Hepatocyte (in vitro differentiated cells): ENCODE measurements around the gene MSH3. TPM values are rescaled to one million over a fixed set of nuclear protein-coding genes. Genes with fewer than 3 reads are reported as not detected.
"Not testable (repeated sequence)": the region's sequence is repeated elsewhere in the genome, so short reads cannot be mapped to it uniquely, and the experiment has no call there.

ENCODE experiments used
- DNase-seq: peaks from one replicate; pipeline ENCODE4 v3.0.0-alpha.2; 2016; ENCODE audit warnings: low spot score
- H2AFZ ChIP-seq: fragments of 200-600 bp; sonication (generic); 2 replicates; pipeline ENCODE4 v1.6.0; 2016; ENCODE audit warnings: antibody characterized with exemption, mild to moderate bottlenecking
- H3K27ac ChIP-seq: fragments of 200-600 bp; sonication (generic); 2 replicates; pipeline ENCODE4 v1.5.1; 2016; ENCODE audit warnings: mild to moderate bottlenecking
- H3K27me3 ChIP-seq: fragments of 200-600 bp; sonication (generic); 2 replicates; pipeline ENCODE4 v1.6.1; 2016
- H3K36me3 ChIP-seq: fragments of 200-600 bp; sonication (generic); replicated peaks from 2 replicates; pipeline ENCODE4 v1.5.1; 2016; ENCODE audit warnings: low read depth; ENCODE audit not compliant: insufficient read depth
- H3K4me1 ChIP-seq: fragments of 200-600 bp; sonication (generic); 2 replicates; pipeline ENCODE4 v1.5.1; 2016; ENCODE audit warnings: mild to moderate bottlenecking, moderate library complexity; ENCODE audit not compliant: insufficient read depth
- H3K4me2 ChIP-seq: fragments of 200-600 bp; sonication (generic); 2 replicates; pipeline ENCODE4 v1.6.0; 2016
- H3K4me3 ChIP-seq: fragments of 200-600 bp; sonication (generic); 2 replicates; pipeline ENCODE4 v1.5.1; 2016; ENCODE audit warnings: mild to moderate bottlenecking
- H3K79me2 ChIP-seq: fragments of 200-600 bp; sonication (generic); 2 replicates; pipeline ENCODE4 v1.6.0; 2017; ENCODE audit warnings: mild to moderate bottlenecking
- H3K9me2 ChIP-seq: fragments of 200-600 bp; sonication (generic); replicated peaks from 2 replicates; pipeline ENCODE4 v1.6.0; 2017; ENCODE audit warnings: mild to moderate bottlenecking; ENCODE audit not compliant: insufficient read depth
- H3K9me3 ChIP-seq: fragments of 200-600 bp; sonication (generic); 2 replicates; pipeline ENCODE4 v1.5.1; 2016; ENCODE audit warnings: low read depth, mild to moderate bottlenecking
- H4K20me1 ChIP-seq: fragments of 200-600 bp; sonication (generic); 2 replicates; pipeline ENCODE4 v1.6.0; 2016; ENCODE audit warnings: mild to moderate bottlenecking; ENCODE audit not compliant: insufficient read depth, poor library complexity, severe bottlenecking
- EZH2 ChIP-seq: fragments of 200-600 bp; sonication (generic); IDR thresholded peaks from 2 replicates; pipeline ENCODE4 v1.6.1; 2016; ENCODE audit warnings: antibody characterized with exemption, mild to moderate bottlenecking, borderline replicate concordance
- EZH2phosphoT487 ChIP-seq: fragments of 200-600 bp; sonication (generic); IDR thresholded peaks from one replicate; pipeline ENCODE4 v1.6.1; 2018; ENCODE audit warnings: antibody characterized with exemption, mild to moderate bottlenecking, low read depth, moderate library complexity; ENCODE audit not compliant: unreplicated experiment, severe bottlenecking
- WGBS: methylation state at CpG from one replicate; pipeline ENCODE4 v1.1.6; 2016; ENCODE audit warnings: low lambda C conversion rate; ENCODE audit errors: missing lambda C conversion rate; 5-methylcytosine and 5-hydroxymethylcytosine counted together
- polyA plus RNA-seq: library from polyadenylated mRNA; unstranded; fragments of >200 nt; fragmentation: Nextera tagmentation; extraction: Ambion mirVana; gene quantifications from 2 replicates; pipeline ENCODE4 v1.2.1, GENCODE V29; 2016
- total RNA-seq: library from RNA; depleted of rRNA; stranded (reverse); fragments of >200 nt; gene quantifications from 2 replicates; pipeline ENCODE4 v1.2.3, GENCODE V29; 2014
- TF ChIP-seq, protein P1 (sequence below): fragments of 200-600 bp; sonication (generic); IDR thresholded peaks from 2 replicates; pipeline ENCODE4 v1.5.1; 2016; ENCODE audit warnings: antibody characterized with exemption, mild to moderate bottlenecking; ENCODE audit not compliant: poor library complexity

Gene MSH3
- total and polyA plus RNA-seq, 2 experiments from 2014 or later, result 8.1 to 13.2 TPM

DNA sequence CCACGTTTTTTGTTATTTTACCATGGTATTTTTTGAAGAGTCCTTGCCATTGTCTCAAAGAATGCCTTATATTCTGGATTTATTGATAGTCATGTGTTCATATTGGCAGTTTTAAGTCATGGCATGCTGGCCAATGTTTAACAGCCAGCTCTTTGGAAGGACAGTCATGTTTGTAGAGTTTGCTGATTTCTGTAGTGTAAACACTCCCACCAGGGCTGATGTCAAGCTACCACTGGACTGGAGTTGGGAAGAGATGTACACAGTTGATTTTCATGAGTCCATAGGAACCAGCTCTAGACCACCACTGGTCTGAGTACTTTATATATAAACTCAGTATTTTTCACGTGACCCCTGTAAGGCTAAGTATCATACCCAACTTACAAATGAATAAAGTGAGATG is 125.6 kb downstream of the MSH3 start:
- Histone ChIP-seq H3K36me3 (no peaks in the 10 kb centered on the region), H3K4me1 (no peaks in the 10 kb centered on the region), H3K4me2 (no peak overlapping the region), H3K79me2 (no peaks in the 10 kb centered on the region), H3K4me3 (no peak overlapping the region), H4K20me1 (no peaks in the 10 kb centered on the region), H3K9me3 (no peaks in the 10 kb centered on the region), H3K27ac (no peak overlapping the region), H3K27me3 (no peaks in the 10 kb centered on the region), H2AFZ (no peak overlapping the region), H3K9me2 (no peaks in the 10 kb centered on the region)
- no peak for DNase-seq
- TF ChIP-seq EZH2phosphoT487 (no peak), EZH2 (no peak)
- TF ChIP-seq, protein P1, sequence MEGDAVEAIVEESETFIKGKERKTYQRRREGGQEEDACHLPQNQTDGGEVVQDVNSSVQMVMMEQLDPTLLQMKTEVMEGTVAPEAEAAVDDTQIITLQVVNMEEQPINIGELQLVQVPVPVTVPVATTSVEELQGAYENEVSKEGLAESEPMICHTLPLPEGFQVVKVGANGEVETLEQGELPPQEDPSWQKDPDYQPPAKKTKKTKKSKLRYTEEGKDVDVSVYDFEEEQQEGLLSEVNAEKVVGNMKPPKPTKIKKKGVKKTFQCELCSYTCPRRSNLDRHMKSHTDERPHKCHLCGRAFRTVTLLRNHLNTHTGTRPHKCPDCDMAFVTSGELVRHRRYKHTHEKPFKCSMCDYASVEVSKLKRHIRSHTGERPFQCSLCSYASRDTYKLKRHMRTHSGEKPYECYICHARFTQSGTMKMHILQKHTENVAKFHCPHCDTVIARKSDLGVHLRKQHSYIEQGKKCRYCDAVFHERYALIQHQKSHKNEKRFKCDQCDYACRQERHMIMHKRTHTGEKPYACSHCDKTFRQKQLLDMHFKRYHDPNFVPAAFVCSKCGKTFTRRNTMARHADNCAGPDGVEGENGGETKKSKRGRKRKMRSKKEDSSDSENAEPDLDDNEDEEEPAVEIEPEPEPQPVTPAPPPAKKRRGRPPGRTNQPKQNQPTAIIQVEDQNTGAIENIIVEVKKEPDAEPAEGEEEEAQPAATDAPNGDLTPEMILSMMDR, result no peak
- WGBS, result 99% methylated on average over 2 of the region's 2 CpGs

DNA sequence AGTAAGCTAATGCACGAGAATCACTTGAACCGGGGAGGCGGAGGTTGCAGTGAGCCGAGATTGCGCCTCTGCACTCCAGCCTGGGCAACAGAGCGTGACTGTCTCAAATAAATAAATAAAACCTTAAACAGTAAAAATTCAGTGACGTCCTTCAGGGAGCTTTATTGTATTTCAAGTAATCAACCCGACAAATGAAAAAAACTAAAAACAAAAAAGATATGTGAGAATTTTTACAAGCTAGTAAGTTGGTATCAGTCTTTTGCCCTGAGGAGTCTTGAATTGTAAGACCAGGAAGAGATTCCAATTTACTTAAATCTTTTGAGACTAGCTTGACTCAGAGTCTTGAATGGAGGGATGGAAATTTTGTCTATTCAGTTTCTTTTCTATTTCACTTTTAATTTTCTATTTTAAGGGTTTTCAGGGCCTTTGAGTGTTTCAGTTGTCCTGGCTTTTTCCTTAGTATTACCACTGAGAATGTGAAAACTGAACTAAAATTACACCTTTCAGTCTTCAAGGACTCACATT is 126.4 kb downstream of the MSH3 start:
- WGBS, result 93% methylated on average over 8 of the region's 8 CpGs
- Histone ChIP-seq H3K4me2 (no peak overlapping the region), H3K27ac (no peak overlapping the region), H2AFZ (no peak overlapping the region), H3K4me1 (no peaks in the 10 kb centered on the region), H3K9me3 (no peaks in the 10 kb centered on the region), H3K27me3 (no peaks in the 10 kb centered on the region), H3K9me2 (no peaks in the 10 kb centered on the region), H3K4me3 (no peak overlapping the region), H3K36me3 (no peaks in the 10 kb centered on the region), H4K20me1 (no peaks in the 10 kb centered on the region), H3K79me2 (no peaks in the 10 kb centered on the region)
- TF ChIP-seq, protein P1, result no peak
- TF ChIP-seq EZH2phosphoT487 (no peak), EZH2 (no peak)
- DNase-seq, result no peak

DNA sequence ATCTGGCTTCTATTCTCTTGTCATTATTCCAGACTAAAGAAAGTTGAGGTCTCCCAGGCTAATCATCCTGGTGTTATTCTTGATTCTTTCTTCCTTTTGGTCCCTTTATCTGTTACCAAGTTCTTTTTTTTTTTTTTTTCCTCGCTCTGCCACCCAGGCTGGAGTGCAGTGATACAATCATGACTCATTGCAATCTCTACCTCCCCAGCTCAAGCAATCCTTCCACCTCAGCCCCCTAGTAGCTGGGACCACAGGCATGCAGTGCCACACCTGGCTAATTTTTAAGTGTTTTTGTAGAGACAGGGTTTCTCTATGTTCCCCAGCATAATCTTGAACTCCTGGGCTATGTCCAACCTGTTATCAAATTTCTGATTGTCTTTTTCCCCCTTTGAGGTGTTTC is 126.9 kb downstream of the MSH3 start:
- Histone ChIP-seq H3K27ac (no peak overlapping the region), H3K4me3 (no peak overlapping the region), H3K4me2 (no peak overlapping the region), H3K9me3 (no peaks in the 10 kb centered on the region), H3K9me2 (no peaks in the 10 kb centered on the region), H3K4me1 (no peaks in the 10 kb centered on the region), H3K36me3 (no peaks in the 10 kb centered on the region), H2AFZ (no peak overlapping the region), H3K79me2 (no peaks in the 10 kb centered on the region), H3K27me3 (no peaks in the 10 kb centered on the region), H4K20me1 (no peaks in the 10 kb centered on the region)
- no peak for DNase-seq
- 85% methylated on average over 1 of the region's 1 CpG for WGBS
- TF ChIP-seq, protein P1, result no peak
- TF ChIP-seq EZH2, result no peak
- no peak for TF ChIP-seq EZH2phosphoT487

DNA sequence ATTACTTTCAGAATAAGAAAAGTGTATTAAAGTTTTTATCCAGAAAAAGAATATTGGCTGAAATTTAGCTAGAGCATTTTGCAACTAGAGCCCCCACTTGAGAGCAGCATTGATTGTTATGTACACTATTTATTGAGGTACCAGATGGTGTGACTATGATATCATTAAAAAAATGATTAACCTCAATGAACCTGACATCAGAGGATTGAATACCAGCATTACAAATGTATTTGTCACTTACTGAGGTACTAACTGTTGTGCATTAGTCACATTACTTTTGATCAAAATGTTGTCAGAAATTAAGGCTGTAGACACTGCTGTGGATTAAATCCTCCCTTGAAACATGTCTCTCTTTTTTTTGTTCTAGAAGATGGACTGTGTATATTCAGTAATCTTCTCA is 128.2 kb downstream of the MSH3 start:
- no peaks in the 10 kb centered on the region for H3K9me3 ChIP-seq
- H3K4me1 ChIP-seq, result no peaks in the 10 kb centered on the region
- H3K27ac ChIP-seq, result no peak overlapping the region
- TF ChIP-seq EZH2 (no peak), EZH2phosphoT487 (no peak)
- TF ChIP-seq, protein P1, result no peak
- H4K20me1 ChIP-seq, result no peaks in the 10 kb centered on the region
- no peak overlapping the region for H3K4me3 ChIP-seq
- H3K36me3 ChIP-seq, result no peaks in the 10 kb centered on the region
- H3K79me2 ChIP-seq, result no peaks in the 10 kb centered on the region
- no peak overlapping the region for H3K4me2 ChIP-seq
- H2AFZ ChIP-seq, result no peak overlapping the region
- no peak for DNase-seq
- no peaks in the 10 kb centered on the region for H3K9me2 ChIP-seq
- no peaks in the 10 kb centered on the region for H3K27me3 ChIP-seq

DNA sequence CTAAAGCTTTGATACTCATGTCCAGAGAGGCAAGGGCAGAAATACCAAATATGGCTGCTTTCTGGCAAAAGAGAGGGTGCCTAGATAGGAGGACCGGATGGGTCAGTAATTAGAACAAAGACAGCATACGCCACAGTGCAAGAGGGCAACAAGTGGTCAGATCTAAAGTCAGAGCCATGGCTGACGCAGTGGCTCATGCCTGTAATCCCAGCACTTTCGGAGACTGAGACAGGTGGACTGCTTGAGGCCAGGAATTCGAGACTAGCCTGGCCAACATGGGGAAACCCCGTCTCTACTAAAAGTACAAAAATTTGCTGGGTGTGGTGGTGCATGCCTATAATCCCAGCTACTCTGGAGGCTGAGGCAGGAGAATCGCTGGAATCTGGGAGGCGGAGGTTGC is 129.3 kb downstream of the MSH3 start:
- not testable (repeated sequence) for H3K27me3 ChIP-seq, DNase-seq, H3K9me3 ChIP-seq, H3K36me3 ChIP-seq, H4K20me1 ChIP-seq, H3K27ac ChIP-seq, H3K4me2 ChIP-seq, H3K4me1 ChIP-seq, H3K9me2 ChIP-seq, H2AFZ ChIP-seq, H3K79me2 ChIP-seq, H3K4me3 ChIP-seq
- 98% methylated on average over 8 of the region's 8 CpGs for WGBS
